AG09309 (cell line): ENCODE data around the gene SDK2.

Experiments
- DNase-seq: peaks from one replicate; pipeline ENCODE4 v3.0.0-alpha.2; 2010; ENCODE audit warnings: low read depth
- H3K4me3 ChIP-seq: 2 replicates; pipeline ENCODE4 v1.5.1; 2011; ENCODE audit warnings: mild to moderate bottlenecking, low read depth, low read length, moderate library complexity; ENCODE audit not compliant: control insufficient read depth
- CTCF ChIP-seq: IDR thresholded peaks from 2 replicates; pipeline ENCODE4 v1.5.1; 2011; ENCODE audit warnings: mild to moderate bottlenecking, low read depth, low read length, inconsistent platforms; ENCODE audit not compliant: insufficient read depth, control insufficient read depth; ENCODE audit errors: missing control alignments

The SDK2 gene

GRCh38 chr17:73642659-73643000 is 1.6 kb downstream of the SDK2 start:
- no peak for TF ChIP-seq CTCF
- no peak for DNase-seq
- no peak overlapping the region for H3K4me3 ChIP-seq

DNA sequence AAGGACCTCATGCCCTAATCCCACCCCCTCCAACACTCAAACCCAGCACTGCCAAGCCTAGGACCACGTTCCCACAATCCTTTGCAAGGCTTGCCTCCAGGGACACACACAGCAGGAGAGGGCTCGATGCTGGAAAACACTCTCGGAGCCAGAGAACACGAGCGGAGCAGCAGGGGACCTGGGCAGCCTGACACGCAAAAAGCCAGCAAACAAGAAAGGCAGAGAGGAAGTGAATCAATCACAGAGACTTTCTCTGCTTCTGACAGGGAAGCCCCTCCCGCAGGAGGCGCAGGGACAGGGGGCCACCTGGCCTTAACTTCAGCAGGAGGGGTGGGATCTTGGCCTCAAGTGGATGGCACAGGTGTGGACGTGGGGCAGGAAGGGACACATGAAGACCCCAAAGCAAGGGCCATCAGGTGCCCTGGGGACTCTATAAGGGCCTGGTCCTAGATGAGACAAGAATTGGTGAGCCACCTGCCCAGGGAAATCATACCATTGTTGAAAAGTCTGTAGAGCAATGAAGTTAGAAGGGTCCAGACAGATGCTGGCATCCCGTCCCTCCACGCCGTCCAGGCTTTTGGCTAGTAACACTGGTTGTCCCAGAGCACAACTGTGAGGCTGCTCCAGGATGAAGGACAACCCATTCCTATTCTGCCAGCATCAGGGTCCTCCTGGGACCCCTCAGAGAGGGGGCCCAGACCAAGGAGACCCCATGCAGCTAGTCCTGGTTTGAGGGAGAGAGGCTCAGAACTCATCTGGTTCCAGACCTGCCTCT is 2.2 kb downstream of the SDK2 start:
- no peak overlapping the region for H3K4me3 ChIP-seq
- no peak for TF ChIP-seq CTCF
- no peak for DNase-seq

GRCh38 chr17:73640691-73641090 is 3.6 kb downstream of the SDK2 start:
- H3K4me3 ChIP-seq, result no peak overlapping the region

DNA sequence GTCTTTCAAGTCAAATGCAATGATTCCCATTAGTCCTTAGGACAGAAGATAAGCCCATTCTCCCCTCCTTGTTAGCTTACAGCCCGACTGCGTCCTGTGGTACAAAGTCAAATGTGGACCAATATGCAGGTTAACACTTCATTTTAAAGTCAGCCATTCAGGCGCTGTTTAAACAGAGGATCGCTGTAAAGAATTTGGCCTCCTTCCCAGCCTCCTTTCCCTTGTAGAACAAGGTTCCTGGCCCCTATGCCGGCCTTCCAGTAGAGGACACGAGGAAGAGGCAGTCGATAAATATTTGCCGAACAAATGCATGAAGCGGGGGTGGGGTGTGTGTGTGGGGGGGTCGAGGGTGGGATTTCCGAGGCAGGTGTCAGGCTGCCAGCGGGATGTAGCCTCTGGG is 4.3 kb downstream of the SDK2 start:
- H3K4me3 ChIP-seq, result no peak overlapping the region
- no peak for DNase-seq

More at GRCh38 chr17:73640691-73641090, 3.6 kb downstream of the SDK2 start:
- no peak for TF ChIP-seq CTCF
- DNase-seq, result no peak

GRCh38 chr17:73639322-73639721 is 4.9 kb downstream of the SDK2 start:
- no peak for DNase-seq
- H3K4me3 ChIP-seq, result no peak overlapping the region
- no peak for TF ChIP-seq CTCF

More for the DNA sequence above, 4.3 kb downstream of the SDK2 start:
- no peak for TF ChIP-seq CTCF

GRCh38 chr17:73638556-73638955 is 5.7 kb downstream of the SDK2 start:
- H3K4me3 ChIP-seq, result no peak overlapping the region
- no peak for DNase-seq
- TF ChIP-seq CTCF, result no peak
